Gastrocnemius medialis (tissue), 4 donors: ENCODE measurements around the gene ANKRD33.

Experiments
- POLR2A ChIP-seq, 2 donors: fragments of 450-650 bp; IDR thresholded peaks; one replicate each; pipeline ENCODE4 v1.6.1; 2017; ENCODE audit warnings: antibody characterized with exemption in 2 of 2, mild to moderate bottlenecking in 2 of 2, moderate library complexity in 2 of 2
- TF ChIP-seq, protein P1 (sequence below), 5 experiments: fragments of 450-650 bp in 3 of 5; fragments of 200-600 bp in 2 of 5; sonication (generic) in 2 of 5; IDR thresholded peaks in 4 of 5; conservative IDR thresholded peaks in 1 of 5; 1 replicate in 4 of 5; 2 replicates in 1 of 5; pipeline ENCODE4 v1.5.1; 2016 to 2019; ENCODE audit warnings: antibody characterized with exemption in 5 of 5, mild to moderate bottlenecking in 3 of 5, moderate library complexity in 3 of 5

DNA sequence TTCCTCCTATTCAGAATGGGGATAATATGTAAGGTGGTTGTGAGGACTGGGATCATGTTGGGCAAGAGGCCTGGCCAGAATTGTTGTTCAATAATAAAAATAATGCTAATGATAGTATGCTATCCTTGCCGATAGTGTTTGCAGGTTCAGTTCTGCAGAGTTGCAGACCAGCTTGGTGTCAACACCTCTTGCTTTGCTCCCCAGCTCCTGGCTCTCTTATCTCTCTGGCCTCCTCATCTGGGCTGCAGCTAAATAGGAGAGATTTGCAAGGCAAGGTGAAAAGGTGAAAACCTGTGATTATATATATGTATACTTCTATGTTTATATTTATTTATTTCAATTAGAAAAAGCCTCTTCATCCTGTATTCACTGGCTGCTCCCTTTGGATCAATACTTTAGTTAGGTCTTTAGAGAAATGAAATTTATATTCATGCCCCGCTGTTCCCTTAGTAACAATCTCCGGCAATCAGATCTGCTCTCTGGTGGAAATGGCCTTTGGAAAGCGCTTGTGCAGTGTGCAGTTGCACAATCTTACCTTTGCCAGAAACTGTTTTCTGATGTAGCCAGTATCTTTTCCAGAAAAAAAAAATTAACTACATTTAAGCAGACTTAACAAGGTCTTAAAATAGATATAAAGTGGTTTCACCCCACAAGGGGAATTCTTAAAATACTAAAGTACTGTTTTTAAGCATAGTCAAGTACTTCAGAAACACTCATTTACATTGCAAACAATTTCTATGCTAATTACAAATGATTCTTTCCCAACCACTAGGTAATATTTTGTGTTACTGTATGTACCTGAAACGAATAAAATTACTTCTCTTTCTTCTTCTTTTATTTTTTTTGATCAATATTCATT, 44.5 kb downstream of the ANKRD33 start:
- TF ChIP-seq, protein P1, sequence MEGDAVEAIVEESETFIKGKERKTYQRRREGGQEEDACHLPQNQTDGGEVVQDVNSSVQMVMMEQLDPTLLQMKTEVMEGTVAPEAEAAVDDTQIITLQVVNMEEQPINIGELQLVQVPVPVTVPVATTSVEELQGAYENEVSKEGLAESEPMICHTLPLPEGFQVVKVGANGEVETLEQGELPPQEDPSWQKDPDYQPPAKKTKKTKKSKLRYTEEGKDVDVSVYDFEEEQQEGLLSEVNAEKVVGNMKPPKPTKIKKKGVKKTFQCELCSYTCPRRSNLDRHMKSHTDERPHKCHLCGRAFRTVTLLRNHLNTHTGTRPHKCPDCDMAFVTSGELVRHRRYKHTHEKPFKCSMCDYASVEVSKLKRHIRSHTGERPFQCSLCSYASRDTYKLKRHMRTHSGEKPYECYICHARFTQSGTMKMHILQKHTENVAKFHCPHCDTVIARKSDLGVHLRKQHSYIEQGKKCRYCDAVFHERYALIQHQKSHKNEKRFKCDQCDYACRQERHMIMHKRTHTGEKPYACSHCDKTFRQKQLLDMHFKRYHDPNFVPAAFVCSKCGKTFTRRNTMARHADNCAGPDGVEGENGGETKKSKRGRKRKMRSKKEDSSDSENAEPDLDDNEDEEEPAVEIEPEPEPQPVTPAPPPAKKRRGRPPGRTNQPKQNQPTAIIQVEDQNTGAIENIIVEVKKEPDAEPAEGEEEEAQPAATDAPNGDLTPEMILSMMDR (IDR thresholded peaks at IDR 0.05 in 4 of 5, conservative IDR thresholded peaks at IDR 0.05 in 1 of 5) = no peak
- no peak for TF ChIP-seq POLR2A (IDR thresholded peaks at IDR 0.05)
